NCI-H345 treated with DMSO at 0.1 percent for 48 hours (cell line): Measurements from ENCODE around the gene NAT8L.

ENCODE experiments used
- DNase-seq: peaks from one replicate; lab custom pipeline; 2025; ENCODE audit not compliant: unreplicated experiment; lab: John Stamatoyannopoulos, UW

NAT8L gene

DNA sequence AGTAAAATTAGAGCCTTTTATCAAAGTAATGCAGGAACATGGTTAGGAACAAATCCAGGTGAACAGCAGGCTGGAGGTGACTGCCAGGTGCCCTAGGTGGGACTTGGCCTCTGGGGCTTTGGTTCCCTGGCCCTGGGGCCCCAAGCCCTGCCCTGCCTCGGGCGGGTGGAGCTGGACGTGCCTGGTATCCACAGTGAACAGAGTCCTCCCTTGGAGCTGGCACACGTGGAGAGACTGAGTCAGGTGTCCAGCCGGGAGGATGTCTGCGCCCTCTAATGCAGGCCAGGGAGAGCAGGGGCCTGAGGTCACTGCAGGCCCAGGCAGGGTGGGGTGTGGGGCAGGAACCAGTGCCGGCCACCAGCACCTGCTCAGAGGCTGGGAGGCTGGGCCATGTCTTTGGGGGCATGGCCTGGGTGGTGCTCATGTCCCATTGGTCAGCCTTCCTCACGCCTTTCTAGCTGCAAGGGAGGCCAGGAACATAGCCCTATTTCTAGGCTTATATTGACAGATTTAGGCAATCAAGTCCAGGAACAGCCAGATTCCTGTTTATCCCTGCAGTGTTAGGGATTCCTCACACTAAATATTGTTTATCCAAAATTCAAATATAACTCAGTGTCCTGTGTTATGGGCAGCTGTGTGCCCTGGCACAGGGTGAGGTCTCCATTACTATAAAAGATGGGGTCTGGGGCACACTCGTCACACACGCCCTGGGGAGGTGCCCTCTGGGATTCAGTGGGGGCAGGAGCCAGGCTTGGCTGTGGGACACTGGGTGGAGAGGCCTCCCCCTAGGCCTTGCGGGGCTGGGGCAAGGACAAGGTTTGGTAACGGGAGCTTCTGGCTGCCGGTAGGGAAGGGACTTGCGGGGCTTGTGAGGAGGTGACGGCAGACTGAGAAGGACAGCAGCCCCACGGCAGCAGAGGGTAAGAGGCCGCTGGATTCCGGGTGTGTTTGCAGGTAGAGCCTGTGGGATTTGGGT is 14.3 kb upstream of the NAT8L start:
- DNase-seq, result no peak

DNA sequence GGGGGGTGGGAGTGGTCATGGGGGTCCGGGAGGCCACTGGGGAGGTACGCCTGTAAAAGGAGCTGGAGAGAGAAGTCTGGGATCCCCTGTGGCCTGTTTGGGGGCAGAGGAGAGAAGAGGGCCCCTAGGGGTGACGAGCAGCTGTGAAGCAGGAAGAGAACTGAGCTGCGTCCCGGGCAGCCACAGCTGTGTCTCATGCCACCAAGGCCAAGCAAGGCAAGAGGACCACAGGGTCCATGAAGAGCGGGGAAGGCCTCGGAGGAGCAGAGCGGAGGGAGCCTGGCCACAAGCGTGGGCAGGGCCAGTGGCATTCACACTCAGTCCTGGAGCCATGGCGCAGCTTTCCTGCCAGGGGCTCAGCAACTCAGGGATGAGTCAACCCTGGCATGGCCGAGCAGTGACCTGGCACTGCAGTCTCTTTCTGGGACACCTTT is 13.6 kb upstream of the NAT8L start:
- no peak for DNase-seq

DNA sequence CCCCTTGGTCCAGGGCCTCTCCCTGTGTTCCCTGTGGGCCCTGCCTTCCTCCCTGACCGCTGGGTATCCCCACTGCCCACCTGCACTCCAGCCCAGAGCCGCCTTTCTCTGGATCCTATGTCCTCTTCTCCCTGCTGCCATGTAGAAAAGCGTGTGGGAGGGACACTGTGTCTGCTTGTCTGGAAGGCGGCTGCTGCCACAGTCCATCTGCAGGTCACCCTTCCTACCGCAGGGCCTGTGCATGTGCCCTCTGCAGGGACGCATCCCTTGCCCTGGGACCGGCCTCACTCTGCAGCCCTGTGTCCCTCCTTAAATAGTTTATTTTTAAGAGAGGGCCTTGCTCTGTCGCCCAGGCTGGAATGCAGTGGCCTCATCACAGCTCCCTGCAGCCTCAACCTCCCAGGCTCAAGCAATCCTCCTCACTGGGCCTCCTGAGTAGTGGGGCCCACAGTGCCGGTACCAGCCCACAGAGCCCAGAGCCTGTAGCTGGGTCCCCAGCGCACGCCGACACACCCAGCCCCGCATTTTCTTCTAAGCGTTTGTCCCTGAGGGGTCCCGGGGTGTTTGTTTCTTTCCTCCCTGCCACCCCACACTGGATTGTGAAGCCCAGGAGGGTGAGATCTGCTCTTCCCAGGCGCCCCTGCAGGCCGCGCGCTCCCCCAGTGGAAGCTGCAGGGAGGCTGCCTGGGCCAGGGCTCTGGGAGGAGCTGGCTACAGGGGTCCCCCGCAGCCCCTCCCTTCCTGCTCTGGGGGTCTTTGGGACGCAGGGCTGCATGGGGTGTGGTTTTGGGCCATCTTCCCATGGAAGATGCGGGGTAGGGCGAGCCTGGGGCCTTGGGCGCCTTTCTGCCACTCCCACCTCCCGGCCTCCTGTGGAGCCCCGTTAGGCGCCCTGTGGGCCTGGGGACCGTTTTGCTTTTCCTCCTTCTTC is 12.8 kb upstream of the NAT8L start:
- no peak for DNase-seq

DNA sequence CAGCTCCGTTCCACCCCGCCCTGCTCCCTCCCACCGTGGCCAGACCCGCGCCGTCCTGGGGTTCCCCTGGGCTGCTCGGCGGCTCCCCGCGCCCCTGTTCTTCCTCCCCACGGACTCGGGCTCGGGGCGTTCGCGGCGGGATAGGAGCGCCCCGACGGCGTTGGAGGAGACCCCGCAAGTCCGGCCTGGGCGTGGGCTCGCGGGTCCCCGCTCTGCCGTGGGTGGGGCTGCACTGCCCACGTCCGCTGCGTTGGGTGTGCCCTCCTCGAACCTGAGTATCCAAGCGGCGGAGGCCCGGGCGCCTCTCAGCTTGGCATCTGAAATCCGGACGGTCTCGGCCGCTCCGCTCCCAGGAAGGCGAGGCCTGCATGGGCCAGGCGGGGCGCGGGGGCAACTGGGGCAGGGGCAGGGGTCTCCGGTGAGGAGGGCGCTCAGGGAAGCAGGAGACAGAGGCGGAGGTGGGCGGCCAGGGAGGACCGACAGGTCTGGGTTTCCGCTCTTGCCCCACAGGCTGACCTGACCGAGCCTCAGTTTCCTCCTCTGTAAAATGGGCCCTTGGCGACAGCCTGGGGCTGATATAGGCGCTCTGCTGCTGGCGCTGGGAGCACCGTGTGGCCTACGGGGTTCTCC is 12.0 kb upstream of the NAT8L start:
- no peak for DNase-seq

DNA sequence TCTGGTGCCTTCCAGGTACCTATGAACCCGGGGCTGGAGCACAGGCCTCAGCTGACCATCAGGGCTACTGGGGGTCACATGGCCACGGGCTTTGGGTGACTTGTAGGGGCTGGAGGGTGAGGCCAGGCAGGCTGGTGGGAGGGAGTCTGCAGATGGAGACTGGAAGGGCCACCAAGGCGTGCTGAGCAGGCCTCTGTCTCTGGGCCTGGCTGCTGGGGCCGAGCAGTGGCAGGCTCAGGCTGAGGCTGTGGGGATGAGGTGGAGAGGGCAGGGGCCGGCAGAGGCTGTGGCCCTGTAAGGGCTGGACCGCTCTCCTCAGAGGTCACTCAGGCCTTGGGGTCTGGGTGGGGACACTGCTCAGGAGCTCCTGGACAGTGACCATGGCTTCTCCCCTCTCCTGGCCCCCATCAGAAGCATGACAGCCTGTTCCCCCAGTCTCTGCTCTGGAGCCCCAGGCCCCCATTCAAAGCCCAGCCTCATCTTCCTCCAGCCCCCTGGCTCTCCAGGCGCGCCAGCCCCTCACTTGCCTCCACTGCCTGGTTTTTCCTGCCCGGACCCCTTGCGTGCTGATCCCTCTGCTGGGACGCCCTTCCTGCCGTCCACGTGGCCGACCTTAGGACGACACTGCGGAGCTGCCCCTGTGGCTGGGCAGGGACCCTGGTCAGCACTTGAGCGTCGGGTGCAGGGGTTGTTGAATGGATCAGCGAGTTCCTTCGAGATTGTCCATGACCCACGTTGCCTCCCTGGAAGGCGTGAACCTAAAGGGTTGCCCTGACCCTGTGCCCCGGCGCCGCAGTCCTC is 11.1 kb upstream of the NAT8L start:
- DNase-seq, result no peak

DNA sequence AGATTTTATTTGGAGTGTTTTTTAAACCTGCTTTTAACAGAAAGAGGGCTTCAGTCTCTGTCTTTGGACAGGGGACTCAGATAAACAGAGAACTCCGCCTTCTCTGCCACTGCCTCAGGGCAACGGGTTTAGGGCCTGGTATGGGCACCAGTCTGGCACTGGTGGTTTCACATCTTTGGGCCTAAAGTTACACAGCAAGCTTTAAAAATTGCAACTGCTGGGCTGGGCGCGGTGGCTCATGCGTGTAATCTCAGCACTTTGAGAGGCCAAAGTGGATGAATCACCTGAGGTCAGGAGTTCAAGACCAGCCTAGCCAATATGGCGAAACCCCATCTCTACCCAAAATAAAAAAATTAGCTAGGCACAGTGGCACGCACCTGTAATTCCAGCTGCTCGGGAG is 10.3 kb upstream of the NAT8L start:
- no peak for DNase-seq

DNA sequence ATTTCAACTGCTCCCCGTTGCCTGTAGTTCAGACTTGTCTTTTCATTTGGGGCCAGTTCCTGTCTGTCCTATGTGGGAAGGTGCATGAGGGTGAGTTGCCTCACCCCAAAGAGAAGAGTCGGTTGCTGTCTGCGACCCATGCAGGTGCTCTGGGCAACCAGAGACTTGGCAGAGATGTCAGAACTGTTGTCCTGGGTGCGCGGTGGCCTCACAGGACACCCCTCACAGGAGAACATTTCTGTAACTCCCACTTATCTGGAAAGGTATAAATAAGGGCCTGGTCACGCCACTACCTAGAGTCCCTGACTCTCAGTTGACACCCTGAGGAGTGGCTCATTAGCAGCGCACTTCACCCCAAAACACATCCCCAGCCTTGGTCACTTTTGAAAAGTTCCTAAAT is 9.7 kb upstream of the NAT8L start:
- no peak for DNase-seq

DNA sequence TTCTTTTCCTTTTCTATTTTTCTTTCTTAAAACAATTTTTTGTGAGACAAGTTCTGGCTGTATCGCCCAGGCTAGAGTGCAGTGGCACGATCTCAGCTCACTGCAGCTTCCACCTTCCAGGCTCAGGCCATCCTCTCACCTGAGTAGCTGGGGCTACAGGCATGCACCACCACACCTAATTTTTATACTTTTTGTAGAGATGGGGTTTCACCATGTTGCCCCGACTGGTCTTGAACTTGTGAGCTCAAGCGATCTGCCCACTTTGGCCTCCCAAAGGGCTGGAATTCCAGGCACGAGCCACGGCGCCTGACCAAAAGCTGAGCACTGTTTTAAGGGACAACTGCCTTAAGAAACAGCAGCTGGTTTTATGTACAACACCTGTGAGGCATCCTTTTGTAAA is 9.3 kb upstream of the NAT8L start:
- DNase-seq, result no peak

DNA sequence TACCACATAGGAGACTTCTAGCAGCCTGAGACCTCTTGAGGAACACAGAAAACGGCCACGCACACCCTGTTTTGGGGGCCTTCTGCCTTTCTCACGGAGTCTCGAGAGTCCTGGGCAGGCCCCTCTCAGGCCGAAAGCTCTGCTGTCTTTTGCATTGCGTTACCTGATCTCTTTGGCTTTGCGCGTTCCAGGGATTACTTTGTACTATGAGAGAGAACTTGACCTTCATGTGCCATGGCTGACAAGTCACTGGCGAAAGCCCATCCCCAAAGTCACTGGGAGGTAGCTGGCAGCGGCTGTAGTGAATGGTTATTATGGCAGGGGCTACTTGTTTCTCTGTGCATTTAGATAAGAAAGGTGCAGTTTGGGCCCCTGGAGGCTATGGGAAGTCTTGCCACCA is 8.0 kb upstream of the NAT8L start:
- no peak for DNase-seq

DNA sequence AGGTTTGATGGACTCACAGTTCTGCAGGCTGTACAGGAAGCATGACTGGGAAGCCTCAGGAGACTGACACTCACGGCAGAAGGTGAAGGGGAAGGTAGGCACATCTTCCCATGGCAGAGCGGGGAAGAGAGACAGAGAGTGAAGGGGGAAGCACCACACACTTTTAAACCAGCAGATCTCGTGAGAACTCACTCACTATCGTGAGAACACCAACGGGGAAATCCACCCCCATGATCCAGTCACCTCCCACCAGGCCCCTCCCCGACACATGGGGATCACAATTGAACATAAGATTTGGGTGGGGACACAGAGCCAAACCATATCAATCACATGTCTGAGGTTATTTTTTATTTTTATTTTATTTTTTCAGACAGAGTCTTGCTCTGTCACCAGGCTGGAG is 4.9 kb upstream of the NAT8L start:
- no peak for DNase-seq

DNA sequence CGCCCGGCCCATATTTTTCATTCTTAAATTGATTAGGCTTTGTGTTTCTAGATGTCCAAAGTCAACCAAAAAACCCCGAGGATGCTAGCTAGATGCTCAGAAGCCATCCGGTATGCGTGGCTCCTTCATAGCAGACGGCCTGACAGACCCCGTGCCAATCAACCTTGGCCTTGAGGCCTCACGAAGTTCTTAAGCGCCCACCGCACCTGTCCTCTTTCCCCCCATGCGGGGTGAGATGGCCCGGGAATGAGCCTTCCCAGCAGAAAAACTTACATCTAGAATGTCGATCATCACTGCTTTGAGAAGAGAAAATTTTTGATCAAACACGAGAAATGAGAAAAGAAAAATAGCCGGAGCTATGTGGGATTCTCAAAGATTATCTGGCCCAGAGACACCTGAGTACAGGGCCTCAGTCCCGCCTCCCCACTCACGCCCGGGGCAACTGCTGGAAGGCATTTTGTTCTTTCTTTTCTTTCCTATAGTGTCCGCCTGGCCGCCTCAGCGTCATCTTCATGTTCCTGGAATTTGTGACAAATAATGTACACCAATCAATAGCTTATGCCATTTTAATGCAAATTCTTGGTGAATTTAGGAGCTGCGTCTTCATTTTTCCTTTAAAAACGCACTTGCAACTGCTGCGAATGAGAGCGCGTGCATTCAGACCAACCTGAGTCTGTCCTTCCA is 1.6 kb upstream of the NAT8L start:
- no peak for DNase-seq

DNA sequence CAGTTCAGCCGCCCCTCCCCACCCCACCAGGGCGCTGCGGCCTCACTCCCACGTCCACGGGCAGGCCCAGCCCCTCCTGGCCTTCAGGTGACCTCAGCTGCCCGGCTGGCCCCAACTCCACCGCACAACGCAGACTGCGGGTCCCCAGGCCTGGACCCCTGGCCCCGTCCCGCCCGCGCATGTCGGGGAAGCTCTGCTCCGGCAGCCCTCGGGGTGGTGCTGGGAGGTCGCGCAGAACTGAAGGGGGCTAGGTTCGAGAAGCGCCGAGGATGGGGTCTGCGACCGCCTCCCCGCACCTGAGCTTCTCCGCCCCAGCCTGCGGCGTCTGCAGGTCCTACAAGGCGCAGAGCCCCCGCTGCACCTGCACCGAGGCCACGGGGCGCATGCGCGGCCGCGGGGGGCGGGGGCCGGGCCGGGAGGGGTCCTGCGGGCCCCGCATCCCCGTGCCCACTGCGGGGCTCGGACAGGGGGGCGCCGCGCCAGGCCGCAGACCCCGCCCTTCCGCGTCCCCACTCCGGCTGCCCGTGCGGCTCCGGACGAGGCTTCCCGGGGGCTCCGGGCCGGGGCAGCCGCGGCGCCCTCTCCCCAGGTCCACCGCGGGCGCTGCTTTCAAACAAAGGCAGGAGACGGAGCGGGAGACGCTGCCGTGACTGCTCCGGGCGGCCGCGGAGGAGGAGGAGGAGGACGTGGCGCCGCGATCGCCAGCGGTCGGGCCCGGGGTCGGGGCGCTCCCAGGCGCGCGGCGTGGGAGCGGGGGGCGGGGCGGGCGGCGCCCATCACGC is 672 bp upstream of the NAT8L start:
- no peak for DNase-seq

DNA sequence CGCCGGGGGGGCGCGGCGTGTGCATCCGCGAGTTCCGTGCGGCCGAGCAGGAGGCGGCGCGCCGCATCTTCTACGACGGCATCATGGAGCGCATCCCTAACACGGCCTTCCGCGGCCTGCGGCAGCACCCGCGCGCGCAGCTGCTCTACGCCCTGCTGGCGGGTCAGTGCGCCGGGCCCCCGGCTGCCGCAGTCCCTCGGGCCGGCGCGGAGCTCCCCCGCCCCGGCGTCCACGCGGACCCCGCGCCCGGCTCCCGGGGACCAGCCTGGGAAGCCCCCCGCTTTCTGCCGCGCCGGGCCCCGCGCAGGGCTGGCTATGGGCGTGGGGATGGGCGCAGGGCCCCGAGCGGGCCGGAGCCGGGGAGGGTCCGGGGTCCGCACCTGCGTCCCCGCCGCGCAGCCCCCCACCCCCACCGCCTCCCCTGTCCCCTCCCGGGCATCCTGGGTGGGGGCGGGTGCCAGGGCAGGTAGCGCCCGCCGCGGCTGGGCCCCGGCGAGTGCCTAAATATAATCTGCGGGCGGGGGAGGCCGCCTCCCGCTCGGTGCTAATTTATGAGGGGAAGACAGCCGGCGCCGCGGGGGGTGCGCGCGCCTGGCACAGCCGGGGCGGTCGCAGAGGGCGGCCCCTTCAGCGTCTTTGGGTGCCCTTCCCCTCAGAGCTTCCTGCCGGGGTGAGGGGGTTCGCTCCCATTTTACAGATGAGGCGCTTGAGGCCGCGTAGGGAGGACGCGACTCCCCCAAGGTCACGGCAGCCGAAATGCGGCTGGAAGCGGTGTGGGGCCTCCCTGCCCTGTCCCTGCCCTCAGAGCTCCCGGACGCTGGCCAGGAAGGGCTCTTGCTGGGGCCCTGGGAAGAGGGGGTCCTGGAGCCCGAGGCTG is 837 bp downstream of the NAT8L start:
- no peak for DNase-seq

DNA sequence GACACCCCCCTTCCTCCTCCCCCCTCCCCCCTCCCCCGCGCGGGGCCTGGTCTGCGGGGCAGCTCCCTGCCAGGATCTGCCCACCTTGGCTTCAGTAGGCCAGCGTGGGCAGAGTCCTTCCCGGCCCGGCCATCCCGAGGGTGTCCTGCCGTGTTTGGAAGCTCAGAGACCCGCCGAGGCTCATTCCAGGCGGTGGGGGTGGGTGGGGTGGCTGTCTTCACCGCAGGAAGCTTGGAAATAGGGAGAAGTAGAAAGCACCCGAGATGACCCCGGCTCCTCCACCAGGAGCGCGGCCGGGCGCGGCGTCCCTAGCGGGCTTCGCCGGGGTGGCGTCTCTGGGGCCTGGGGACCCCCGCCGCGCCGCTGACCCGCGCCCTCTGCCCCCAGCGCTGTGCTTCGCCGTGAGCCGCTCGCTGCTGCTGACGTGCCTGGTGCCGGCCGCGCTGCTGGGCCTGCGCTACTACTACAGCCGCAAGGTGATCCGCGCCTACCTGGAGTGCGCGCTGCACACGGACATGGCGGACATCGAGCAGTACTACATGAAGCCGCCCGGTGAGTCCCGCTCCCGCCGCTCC is 1.6 kb downstream of the NAT8L start:
- DNase-seq, result no peak

DNA sequence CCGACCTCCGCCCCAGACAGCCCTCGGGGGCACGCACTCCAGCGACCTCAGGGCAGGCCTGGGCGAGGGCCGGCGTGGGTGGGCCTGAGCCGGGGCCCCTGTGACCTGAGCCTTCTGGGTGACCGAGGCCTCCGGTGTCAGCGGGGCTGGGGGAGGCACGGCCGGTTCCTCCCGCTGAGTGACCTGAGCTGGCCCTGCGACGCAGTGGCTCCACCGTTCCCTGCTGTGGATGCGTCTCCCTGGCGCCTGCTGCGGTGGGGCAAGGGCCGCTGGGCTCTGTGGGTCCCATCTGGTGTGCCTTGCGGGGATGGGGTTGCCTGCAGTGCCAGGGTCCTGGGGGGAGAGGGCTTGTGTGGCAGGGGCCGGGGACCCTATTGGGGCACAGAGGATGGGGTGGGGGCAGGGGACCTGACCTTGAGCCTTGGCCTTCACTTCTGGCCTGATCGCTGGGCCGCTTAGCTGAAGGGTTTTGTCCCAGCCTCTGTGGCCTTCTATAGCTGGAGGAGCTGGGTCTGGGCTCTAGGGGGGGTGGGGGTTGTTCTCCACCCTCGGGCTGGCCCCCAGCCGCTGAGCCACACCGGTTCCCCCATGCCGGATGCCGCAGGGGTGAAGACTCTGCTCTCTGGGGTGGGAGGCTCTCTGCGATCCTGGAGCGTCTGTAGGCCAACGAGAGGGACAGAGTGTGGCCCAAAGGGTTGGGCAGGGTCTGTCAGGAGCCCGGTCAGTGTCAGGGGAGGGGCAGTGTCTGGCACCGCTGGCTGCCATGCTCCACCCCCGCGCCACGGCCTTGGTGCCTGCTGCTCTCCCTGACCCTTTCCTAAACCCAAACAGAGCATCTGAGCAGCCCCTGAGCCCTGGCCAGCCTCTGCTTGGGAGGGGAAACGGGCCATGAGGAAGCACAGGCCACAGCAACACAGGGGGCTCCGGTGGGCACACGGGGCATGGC is 2.3 kb downstream of the NAT8L start:
- no peak for DNase-seq

DNA sequence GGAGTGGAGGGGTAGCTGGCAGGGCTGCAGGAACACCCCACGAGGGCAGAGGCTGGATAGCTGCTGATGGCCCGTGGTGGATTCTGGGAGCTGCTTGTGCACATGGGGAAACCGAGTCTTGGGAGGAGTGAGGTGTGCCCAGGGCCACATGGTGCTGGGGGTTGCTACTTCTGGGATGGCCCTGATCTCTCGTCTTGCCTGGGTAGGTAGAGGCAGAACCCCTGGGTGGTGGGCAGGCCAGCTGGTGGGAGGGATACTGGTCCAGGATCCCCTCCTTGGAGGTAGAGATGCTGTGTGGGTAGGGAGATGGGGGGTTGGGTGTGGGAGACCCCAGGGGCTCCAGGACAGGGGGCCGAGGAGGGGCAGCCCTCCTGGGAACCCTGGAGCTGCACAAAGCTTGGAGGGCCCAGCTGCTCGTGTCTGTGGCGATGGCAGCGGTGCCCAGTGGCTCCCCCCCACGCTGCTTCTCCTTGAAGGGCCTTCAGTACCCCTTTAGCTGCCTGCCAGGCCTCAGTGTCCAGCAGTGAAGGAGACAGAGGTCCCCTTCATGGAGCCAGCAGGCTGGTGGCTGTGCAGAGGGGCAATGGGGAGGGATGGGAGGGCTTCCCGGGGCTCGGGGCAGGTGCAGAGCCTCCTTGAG is 3.2 kb downstream of the NAT8L start:
- no peak for DNase-seq
